Naive B cell (primary cell): ENCODE results near the gene PAK6. TPM values are rescaled to one million over a fixed set of nuclear protein-coding genes. Genes with fewer than 3 reads are reported as not detected.

ENCODE experiments used
- ATAC-seq, 2 donors: fragments of 150-1000 bp; cut with Tn5 transposase; 2 replicates each; pipeline ENCODE4 v1.10.0; 2021; ENCODE audit warnings: low read depth in 2 of 2, mild to moderate bottlenecking in 2 of 2, moderate library complexity in 2 of 2
- DNase-seq: peaks from one replicate; pipeline ENCODE4 v3.0.0; 2022
- H3K27ac Mint-ChIP-seq, 6 donors: one replicate each; pipeline ENCODE4 v1.8.0; 2020 to 2022; ENCODE audit warnings: mild to moderate bottlenecking in 6 of 6, mixed read lengths in 6 of 6, moderate library complexity in 5 of 6, inconsistent platforms in 2 of 6
- H3K27me3 Mint-ChIP-seq, 3 donors: one replicate each; pipeline ENCODE4 v1.8.0; 2021 to 2022; ENCODE audit warnings: mixed read lengths in 3 of 3, mild to moderate bottlenecking in 1 of 3
- H3K36me3 Mint-ChIP-seq, 2 donors: one replicate each; pipeline ENCODE4 v1.8.0; 2020 to 2022; ENCODE audit warnings: mixed read lengths in 2 of 2, inconsistent platforms in 1 of 2, mild to moderate bottlenecking in 1 of 2
- H3K4me1 Mint-ChIP-seq, 3 donors: one replicate each; pipeline ENCODE4 v1.8.0; 2020 to 2022; ENCODE audit warnings: mixed read lengths in 3 of 3, inconsistent platforms in 1 of 3, mild to moderate bottlenecking in 1 of 3, moderate library complexity in 1 of 3
- H3K4me3 Mint-ChIP-seq, 8 donors: one replicate each; pipeline ENCODE4 v1.8.0; 2020 to 2022; ENCODE audit warnings: mild to moderate bottlenecking in 8 of 8, mixed read lengths in 8 of 8, moderate library complexity in 8 of 8, inconsistent platforms in 2 of 8
- H3K9me3 Mint-ChIP-seq, 7 donors: one replicate each; pipeline ENCODE4 v1.8.0; 2020 to 2022; ENCODE audit warnings: mixed read lengths in 7 of 7, mild to moderate bottlenecking in 5 of 7, inconsistent platforms in 2 of 7, moderate library complexity in 1 of 7
- polyA plus RNA-seq, 6 donors: library from polyadenylated mRNA; unstranded; fragments of 300-500 nt; fragmentation: Illumina TruSeq; gene quantifications; one replicate each; pipeline ENCODE4 v1.2.3, GENCODE V29; 2021; ENCODE audit warnings: low read depth in 6 of 6

Gene PAK6
- not detected for polyA plus RNA-seq

DNA sequence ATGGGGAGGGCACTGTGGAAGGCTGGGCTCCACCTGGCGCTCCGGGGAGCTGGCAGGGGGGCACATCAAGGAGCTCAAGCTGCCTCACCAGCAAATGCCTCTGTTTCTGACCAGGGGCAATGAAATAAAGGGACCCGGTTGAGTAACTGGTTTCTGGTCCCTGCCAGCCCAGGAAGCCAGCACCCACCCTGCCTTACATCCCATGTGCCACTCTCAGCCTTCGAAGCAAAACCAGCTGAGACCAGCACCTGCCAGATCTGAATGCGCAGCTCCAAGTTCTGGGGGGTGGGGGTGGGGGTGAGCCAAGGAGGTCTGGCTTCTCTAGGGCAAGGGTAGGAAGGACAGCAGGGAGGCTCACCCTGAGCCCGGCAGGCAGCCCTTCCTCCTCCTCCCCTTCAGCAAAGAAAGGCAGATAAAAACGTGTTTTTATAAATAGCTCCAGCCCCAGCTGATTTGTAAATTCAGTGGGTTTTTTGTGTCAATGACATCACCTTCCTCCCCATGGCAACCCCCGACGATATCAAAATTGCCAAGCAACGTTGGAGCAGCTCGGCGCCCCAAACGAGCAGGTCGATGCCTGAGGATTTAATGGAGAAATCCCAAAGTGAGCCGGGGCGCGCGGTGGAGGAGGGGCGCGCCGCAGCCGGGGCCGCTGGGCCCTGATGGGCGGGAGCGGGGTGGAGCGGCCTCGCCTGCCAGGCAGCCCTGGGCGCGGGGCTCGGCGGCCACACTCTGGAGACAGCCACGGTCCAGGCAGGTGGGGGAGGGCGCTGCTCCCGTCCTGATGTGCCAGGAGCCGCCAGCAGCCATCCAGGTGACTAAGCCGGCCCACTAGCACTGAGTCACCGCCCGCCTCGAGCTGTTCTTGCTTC lies at the start of gene PAK6:
Gene PAK6 (plus strand): TSS at position 532 of the 872 bp plus-strand sequence. CDS start 25,723 bp downstream, outside the sequence.
- Mint-ChIP-seq H3K27me3 (peaks cover 0 to 20% (median 18%) of the 10 kb centered on the region in 3 donors), H3K4me1 (peaks cover 31 to 35% (median 34%) of the 10 kb centered on the region in 3 donors), H3K9me3 (no peaks in the 10 kb centered on the region), H3K4me3 (peak within 1 kb of the TSS; percentile 41 to 86 (median 78)), H3K27ac (peak within 1 kb of the TSS; percentile 33 to 97 (median 79)), H3K36me3 (no peaks in the 10 kb centered on the region)
- DNase-seq, result peak; percentile 52
- peak; percentile 68 to 70 for ATAC-seq

DNA sequence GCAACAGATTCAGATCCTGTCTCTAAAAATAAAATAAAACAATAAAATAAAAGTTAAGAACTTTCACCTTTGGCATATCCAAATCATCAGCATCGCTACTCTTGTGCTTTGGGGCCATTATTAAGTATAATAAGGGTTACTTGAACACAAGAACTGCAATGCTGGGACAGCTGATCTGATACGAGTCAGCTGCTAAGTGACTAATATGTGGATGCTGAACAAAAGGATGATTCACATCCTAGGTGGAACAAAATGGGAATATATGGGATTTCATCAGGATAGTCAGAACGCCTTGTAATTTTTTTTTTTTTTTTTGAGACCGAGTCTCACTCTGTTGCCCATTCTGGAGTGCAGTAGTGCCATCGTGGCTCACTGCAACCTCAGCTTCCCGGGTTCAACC lies 48.3 kb upstream of the PAK6 start:
- Mint-ChIP-seq H3K9me3 (no peaks in the 10 kb centered on the region), H3K4me1 (peaks cover under 1 to 5% (median 4%) of the 10 kb centered on the region in 3 donors), H3K27me3 (no peaks in the 10 kb centered on the region), H3K4me3 (no peak overlapping the region), H3K27ac (no peak overlapping the region), H3K36me3 (no peaks in the 10 kb centered on the region)
- no peak for ATAC-seq
- DNase-seq, result no peak

DNA sequence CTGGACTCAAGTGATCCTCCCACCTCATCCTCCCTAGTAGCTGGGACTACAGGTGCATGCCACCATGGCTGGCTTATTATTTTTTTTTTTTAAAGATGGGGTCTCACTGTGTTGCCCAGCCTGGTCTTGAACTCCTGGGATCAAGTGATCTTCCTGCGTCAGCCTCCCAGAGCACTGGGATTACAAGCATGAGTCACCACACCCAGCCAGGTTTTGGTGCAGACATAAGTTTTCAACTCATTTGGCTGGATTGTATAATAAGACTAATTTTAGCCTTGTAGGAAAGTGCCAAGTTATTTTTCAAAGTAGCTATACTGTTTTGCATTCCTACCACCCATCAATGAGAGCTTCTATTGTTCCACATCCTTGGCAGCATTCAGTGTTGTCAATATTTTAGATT lies 45.9 kb upstream of the PAK6 start:
- Mint-ChIP-seq H3K4me3 (no peak overlapping the region), H3K36me3 (no peaks in the 10 kb centered on the region), H3K4me1 (peaks cover 3 to 13% (median 4%) of the 10 kb centered on the region in 3 donors), H3K27ac (no peak overlapping the region), H3K27me3 (no peaks in the 10 kb centered on the region), H3K9me3 (no peaks in the 10 kb centered on the region)
- ATAC-seq (no peak), DNase-seq (no peak)

DNA sequence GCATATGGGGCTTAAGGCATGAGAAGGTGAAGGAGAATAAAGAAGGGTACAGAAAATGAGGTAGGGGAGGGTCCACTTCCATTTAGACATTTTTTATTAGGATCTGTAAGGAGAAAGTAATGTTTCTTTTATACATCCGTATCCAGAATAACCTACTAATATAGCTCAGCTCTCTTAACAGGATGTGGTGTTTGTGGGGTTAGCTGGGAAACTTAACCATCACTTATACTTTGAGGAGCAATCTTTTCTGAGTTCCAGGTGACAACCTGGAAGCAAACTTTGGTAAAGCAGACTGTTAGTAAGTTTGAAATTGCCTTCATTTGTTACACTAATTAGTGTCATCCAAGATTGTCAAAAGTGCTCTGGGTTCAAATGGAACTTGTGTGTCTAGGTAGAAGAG lies 41.4 kb upstream of the PAK6 start:
- no peak for ATAC-seq
- H3K36me3 Mint-ChIP-seq, result peaks cover 0 to 6% of the 10 kb centered on the region in 2 donors
- H3K27me3 Mint-ChIP-seq, result no peaks in the 10 kb centered on the region
- DNase-seq, result no peak
- H3K27ac Mint-ChIP-seq, result peak overlapping the region in 3 of 6 donors; percentile 55 to 83 (median 75)
- H3K4me3 Mint-ChIP-seq, result no peak overlapping the region
- peaks cover 7 to 25% (median 11%) of the 10 kb centered on the region in 3 donors for H3K4me1 Mint-ChIP-seq
- H3K9me3 Mint-ChIP-seq, result no peaks in the 10 kb centered on the region

DNA sequence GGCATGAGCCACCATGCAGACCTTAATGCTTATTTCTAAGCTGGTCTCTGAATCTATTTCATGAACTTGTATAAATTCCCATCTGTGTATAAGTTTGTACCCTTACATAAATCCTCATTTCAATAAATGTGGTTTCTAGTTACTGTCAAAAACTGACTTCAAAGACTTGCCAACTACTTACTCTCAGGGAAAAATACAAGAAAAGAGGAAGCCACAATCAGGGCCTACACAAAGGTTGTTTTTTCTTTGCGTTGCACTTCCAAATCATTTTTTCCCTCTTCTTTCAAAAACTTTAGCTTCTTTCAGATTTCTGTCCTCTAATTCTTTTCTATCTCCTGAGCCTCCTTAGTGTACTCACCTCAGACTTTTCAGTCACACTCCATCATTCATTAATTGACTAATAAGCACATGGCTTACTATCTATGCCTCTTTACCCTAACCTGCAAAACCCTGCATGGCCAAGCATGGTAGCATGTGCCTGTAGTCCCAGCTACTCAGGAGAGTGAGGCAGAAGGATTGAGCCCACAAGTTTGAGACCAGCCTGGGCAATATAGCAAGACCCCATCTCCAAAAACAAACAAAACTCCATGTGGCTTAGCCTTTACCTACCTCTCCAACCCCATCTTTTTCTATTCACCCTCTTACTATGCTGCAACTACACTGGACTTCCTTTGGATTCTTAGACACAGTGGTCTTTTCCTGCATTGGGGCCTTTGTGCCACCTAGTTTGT lies 40.3 kb upstream of the PAK6 start:
- no peak for ATAC-seq
- Mint-ChIP-seq H3K4me1 (peaks cover 7 to 25% (median 11%) of the 10 kb centered on the region in 3 donors), H3K4me3 (peak overlapping the region in 1 of 8 donors; percentile 34), H3K27ac (peak overlapping the region in 1 of 6 donors; percentile 51), H3K36me3 (peaks cover 0 to 6% of the 10 kb centered on the region in 2 donors), H3K27me3 (no peaks in the 10 kb centered on the region), H3K9me3 (no peaks in the 10 kb centered on the region)
- DNase-seq, result no peak

DNA sequence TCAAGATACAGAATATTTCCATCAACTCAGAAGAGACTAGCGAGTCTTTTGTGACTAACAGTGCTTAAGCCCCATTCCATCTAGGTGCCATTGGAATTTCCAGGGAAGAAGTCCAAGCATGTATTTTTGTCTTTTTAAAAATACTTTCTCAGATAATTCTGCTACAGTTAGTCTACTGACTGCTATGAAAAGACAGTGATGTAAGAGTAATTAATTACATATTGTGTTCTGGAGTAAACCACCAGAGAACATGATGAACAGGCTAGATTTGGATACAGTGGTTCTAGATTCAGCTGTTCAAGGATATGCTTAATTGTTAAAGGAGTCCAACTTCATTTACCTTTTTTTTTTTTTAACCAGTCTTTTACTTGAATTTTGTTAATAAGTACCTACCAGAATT lies 34.8 kb upstream of the PAK6 start:
- no peak for DNase-seq
- no peak overlapping the region for H3K27ac Mint-ChIP-seq
- H3K36me3 Mint-ChIP-seq, result peaks cover 0 to 4% of the 10 kb centered on the region in 2 donors
- H3K27me3 Mint-ChIP-seq, result no peaks in the 10 kb centered on the region
- no peak for ATAC-seq
- H3K4me3 Mint-ChIP-seq, result no peak overlapping the region
- peaks cover 0 to 3% (median under 1%) of the 10 kb centered on the region in 3 donors for H3K4me1 Mint-ChIP-seq
- no peaks in the 10 kb centered on the region for H3K9me3 Mint-ChIP-seq

DNA sequence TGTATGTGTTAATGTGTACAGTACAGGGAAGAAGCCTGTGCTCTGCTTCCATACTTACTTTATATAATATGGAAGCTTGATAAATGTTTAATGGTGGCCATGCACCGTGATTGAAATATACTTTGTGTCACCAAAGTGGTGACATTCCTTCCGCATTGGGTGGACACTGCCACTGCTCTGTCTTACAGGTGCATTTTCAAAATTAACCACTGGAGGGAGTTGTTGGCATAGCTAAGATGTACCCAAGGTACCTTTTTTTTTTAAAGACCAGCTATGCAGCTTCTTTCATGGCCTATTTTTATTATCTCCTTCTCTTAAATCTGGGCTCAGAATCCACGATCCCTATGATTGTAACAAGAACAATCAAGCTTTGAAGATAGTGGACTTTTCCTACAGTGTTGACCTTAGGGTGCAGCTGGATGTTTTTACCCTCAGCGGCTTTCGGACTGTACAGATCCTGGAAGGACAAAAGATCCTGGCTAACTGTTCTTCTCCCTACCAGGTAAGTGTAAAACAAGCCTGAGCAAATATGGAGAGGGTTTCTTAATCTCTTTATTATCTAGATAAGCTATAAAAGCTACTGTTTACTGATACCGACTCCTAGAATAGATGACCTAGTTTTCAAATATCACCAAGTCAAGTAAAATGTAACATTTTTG lies 21.6 kb upstream of the PAK6 start:
- no peaks in the 10 kb centered on the region for H3K27me3 Mint-ChIP-seq
- no peaks in the 10 kb centered on the region for H3K4me1 Mint-ChIP-seq
- H3K9me3 Mint-ChIP-seq, result no peaks in the 10 kb centered on the region
- H3K4me3 Mint-ChIP-seq, result no peak overlapping the region
- ATAC-seq (peak; percentile 87 to 94), DNase-seq (peak; percentile 66)
- no peaks in the 10 kb centered on the region for H3K36me3 Mint-ChIP-seq
- no peak overlapping the region for H3K27ac Mint-ChIP-seq

DNA sequence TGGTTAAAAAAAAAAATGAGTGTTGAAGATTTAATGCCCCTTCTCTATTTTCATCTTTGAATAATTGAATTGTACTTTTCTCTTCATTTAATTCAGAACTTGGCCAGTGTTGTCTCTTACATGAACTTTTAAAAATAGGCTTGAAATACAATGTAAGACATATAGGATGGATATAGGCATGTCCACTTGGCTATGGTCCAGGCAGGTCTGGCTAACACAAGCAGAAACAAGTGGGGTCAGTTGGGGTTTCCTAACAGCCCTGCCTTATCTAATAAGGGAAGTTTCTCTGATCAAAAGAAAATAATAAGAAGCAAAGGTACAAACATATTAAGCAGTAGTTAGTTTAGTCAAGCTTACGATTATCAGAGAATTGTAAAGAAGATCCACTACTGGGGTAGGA lies 19.1 kb upstream of the PAK6 start:
- Mint-ChIP-seq H3K4me3 (no peak overlapping the region), H3K36me3 (no peaks in the 10 kb centered on the region), H3K9me3 (no peaks in the 10 kb centered on the region), H3K4me1 (no peaks in the 10 kb centered on the region), H3K27ac (no peak overlapping the region), H3K27me3 (no peaks in the 10 kb centered on the region)
- DNase-seq, result no peak
- ATAC-seq, result no peak

DNA sequence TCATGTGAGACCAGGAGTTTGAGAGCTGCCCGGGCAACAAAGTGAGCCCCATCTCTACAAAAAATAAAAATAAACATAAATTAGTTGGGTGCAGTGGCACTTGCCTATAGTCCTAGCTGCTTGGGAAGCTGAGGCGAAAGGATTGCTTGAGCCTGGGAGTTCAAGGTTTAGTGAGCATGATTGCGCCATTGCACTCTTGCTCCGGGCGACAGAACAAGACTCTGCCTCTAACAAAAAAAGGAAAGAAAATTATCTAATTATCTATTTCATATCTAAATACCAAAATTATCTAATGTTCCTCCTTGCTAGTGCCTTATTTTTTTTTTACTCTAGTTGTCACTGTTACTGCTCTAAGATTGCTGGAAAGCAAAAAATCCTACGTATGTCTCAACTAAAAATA lies 16.7 kb upstream of the PAK6 start:
- no peaks in the 10 kb centered on the region for H3K9me3 Mint-ChIP-seq
- DNase-seq, result no peak
- H3K4me1 Mint-ChIP-seq, result no peaks in the 10 kb centered on the region
- H3K27me3 Mint-ChIP-seq, result no peaks in the 10 kb centered on the region
- H3K36me3 Mint-ChIP-seq, result no peaks in the 10 kb centered on the region
- H3K4me3 Mint-ChIP-seq, result no peak overlapping the region
- no peak overlapping the region for H3K27ac Mint-ChIP-seq
- no peak for ATAC-seq

DNA sequence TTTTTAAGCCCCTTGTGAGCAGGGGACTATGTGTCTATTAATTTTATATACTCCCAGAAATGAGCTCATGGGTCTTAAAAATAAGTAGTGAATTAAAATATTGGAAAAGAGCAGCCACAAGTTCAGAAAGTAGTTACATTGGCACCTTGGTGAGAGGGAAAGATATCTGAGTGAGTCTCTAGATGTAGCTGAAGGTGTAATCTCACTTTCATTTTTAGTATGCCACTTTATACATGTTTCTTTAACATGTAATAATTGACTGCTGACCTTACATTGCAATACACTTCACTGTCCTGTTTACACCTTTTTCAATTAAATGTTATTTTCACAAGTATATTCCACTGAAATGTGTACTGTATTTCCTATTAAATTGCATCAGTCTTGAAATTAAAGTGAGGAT lies 12.1 kb upstream of the PAK6 start:
- no peaks in the 10 kb centered on the region for H3K27me3 Mint-ChIP-seq
- ATAC-seq (no peak), DNase-seq (no peak)
- H3K4me3 Mint-ChIP-seq, result no peak overlapping the region
- H3K36me3 Mint-ChIP-seq, result no peaks in the 10 kb centered on the region
- H3K27ac Mint-ChIP-seq, result no peak overlapping the region
- H3K9me3 Mint-ChIP-seq, result no peaks in the 10 kb centered on the region
- H3K4me1 Mint-ChIP-seq, result no peaks in the 10 kb centered on the region

DNA sequence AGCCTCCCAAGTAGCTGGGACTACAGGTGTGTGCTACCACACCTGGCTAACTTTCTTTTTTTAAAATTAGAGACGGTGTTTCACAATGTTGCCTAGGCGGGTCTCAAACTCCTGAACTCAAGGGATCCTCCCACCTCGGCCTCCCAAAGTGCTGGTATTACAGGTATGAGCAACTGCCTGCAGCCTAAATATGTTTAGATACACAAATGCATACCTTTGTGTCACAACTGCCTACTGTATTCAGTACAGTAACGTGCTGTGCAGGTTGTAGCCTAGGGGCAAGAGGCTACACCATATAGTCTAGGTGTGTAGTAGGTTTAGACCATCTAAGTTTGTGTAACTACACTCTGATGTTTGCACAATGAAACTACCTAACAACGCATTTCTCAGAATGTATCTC lies 9.5 kb upstream of the PAK6 start:
- H3K27ac Mint-ChIP-seq, result no peak overlapping the region
- H3K4me3 Mint-ChIP-seq, result no peak overlapping the region

DNA sequence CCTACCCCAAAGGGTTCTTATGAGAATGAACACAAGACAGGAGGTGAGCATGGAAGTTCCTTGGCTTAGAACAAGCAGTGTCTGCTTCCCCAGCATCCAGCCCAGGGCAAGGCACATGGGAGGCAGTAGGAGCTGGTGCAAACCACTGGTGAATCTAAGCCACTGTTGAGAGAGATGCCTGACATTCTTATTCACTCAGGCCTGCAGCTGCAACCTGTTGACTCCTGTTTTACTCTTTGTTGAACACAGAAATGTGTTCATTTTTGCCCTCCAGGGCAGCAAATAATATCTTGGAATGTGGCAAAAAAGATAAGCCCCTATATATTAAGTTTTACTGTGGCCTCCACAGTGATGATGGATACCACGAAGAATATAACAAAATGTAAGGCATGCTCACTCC lies 8.9 kb upstream of the PAK6 start:
- Mint-ChIP-seq H3K4me1 (peaks cover 3 to 5% (median 4%) of the 10 kb centered on the region in 3 donors), H3K36me3 (no peaks in the 10 kb centered on the region), H3K27ac (no peak overlapping the region), H3K4me3 (no peak overlapping the region), H3K27me3 (no peaks in the 10 kb centered on the region), H3K9me3 (no peaks in the 10 kb centered on the region)
- DNase-seq, result no peak
- ATAC-seq, result no peak

More for the DNA sequence above, 9.5 kb upstream of the PAK6 start:
- ATAC-seq (no peak), DNase-seq (no peak)
- H3K27me3 Mint-ChIP-seq, result no peaks in the 10 kb centered on the region
- H3K4me1 Mint-ChIP-seq, result no peaks in the 10 kb centered on the region
- H3K9me3 Mint-ChIP-seq, result no peaks in the 10 kb centered on the region
- no peaks in the 10 kb centered on the region for H3K36me3 Mint-ChIP-seq

DNA sequence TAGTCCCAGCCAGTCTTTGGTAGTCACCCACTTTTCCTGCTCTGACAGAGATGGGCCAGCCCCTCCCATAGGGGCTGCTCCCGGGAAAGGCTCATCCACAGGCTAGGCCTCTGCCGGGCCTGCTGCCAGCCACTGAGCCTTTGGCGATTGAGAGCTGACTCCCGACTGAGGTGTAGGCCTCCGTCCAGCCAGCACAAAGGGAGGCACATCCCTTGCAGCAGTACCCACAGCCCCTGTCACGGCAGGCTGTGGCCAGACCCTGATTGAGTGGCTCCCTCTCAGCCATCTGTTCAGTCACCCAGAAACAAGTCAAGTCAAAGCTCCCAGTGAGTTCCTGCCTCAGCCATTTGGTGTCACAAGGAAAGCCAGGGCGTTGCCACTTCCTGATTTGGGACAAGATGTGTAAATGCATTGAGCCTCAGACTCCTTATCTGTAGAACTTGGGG lies 6.2 kb upstream of the PAK6 start:
- no peak overlapping the region for H3K4me3 Mint-ChIP-seq
- H3K9me3 Mint-ChIP-seq, result no peaks in the 10 kb centered on the region
- ATAC-seq, result no peak
- DNase-seq, result no peak
- no peak overlapping the region for H3K27ac Mint-ChIP-seq
- no peaks in the 10 kb centered on the region for H3K36me3 Mint-ChIP-seq
- H3K27me3 Mint-ChIP-seq, result no peaks in the 10 kb centered on the region
- H3K4me1 Mint-ChIP-seq, result peaks cover 13 to 17% (median 16%) of the 10 kb centered on the region in 3 donors
